Measurements from ENCODE around the gene KCNIP4. TPM values are rescaled to one million over a fixed set of nuclear protein-coding genes. Genes with fewer than 3 reads are reported as not detected.

Gene KCNIP4
- total and polyA plus RNA-seq, 2 of the 4 experiments (the other 2 are of a cell fraction): not detected

GRCh38 chr4:20813700-20814099 lies 1134.9 kb downstream of the KCNIP4 start:
- in situ Hi-C loops (cut with MboI; ENCODE audit: low sequenced_read_pairs): no loop called here
- DNase-seq: no peak
- no TSS peak for BruUV-seq (replicated peaks)

More at GRCh38 chr4:20813700-20814099, 1134.9 kb downstream of the KCNIP4 start:
- Histone ChIP-seq H4K8ac (ENCODE audit: low read depth in 2 of 2, low read length in 2 of 2) (no peak overlapping the region), H3K4me2 (ENCODE audit: low read depth, low read length) (no peak overlapping the region), H2AK5ac (ENCODE audit: low read depth, low read length) (no peak overlapping the region), H2AK9ac (replicated peaks; ENCODE audit: low read depth, low read length, poor library complexity) (no peak overlapping the region), H3K23ac (ENCODE audit: low read depth, low read length) (no peak overlapping the region), H3K36me3 (ENCODE audit: control insufficient read depth, insufficient read depth, low read length) (no peaks in the 10 kb centered on the region), H3K9me1 (ENCODE audit: insufficient read depth, low read length) (no peaks in the 10 kb centered on the region), H3K4me3 (ENCODE audit: insufficient read depth, low read depth, low read length) (no peak overlapping the region), H3K9ac (ENCODE audit: low read depth, low read length) (no peak overlapping the region), H3K14ac (replicated peaks; ENCODE audit: low read depth, low read length) (no peak overlapping the region), H3K79me1 (ENCODE audit: low read depth in 1 of 2, low read length in 2 of 2) (no peaks in the 10 kb centered on the region), H3K4ac (ENCODE audit: low read depth, low read length) (no peak overlapping the region), H3K9me3 (ENCODE audit: control insufficient read depth, insufficient read depth, low read length) (no peaks in the 10 kb centered on the region; the same call in 1 of the 2 replicates), H2BK5ac (ENCODE audit: low read depth, low read length, poor library complexity, severe bottlenecking) (no peak overlapping the region), H3K27ac (ENCODE audit: insufficient read depth, low read length) (no peak overlapping the region), H3K4me1 (ENCODE audit: control insufficient read depth, insufficient read depth, low read length) (no peaks in the 10 kb centered on the region), H4K20me1 (ENCODE audit: insufficient read depth, low read length) (no peaks in the 10 kb centered on the region), H3K18ac (ENCODE audit: low read depth, low read length) (no peak overlapping the region), H2BK120ac (ENCODE audit: low read depth, low read length) (no peak overlapping the region), H2BK20ac (ENCODE audit: low read depth, low read length) (no peak overlapping the region), H2AFZ (replicated peaks; ENCODE audit: low read length, poor library complexity) (no peak overlapping the region), H4K91ac (ENCODE audit: insufficient read depth, low read depth, low read length) (no peak overlapping the region), H3K27me3 (ENCODE audit: control insufficient read depth, insufficient read depth, low read length) (no peaks in the 10 kb centered on the region), H3K56ac (ENCODE audit: extremely low read depth, insufficient read depth, low read length) (no peak overlapping the region), H4K5ac (ENCODE audit: low read depth, low read length) (no peak overlapping the region), H2BK15ac (ENCODE audit: low read depth, low read length) (no peak overlapping the region)
- intact Hi-C loops (cut with micrococcal nuclease) (no loop called here), dilution Hi-C loops (cut with HindIII; ENCODE audit: low sequenced_read_pairs, unreplicated experiment) (no loop called here)
- ATAC-seq (ENCODE audit: low read depth): no peak
- ChIA-PET CTCF (no interaction called here), POLR2A (ENCODE audit: unreplicated experiment) (no interaction called here)
- no peak for TF ChIP-seq MAFK (IDR thresholded peaks at IDR 0.05; ENCODE audit: low read depth, low read length)
- no peak for TF ChIP-seq NFE2L2 (IDR thresholded peaks at IDR 0.05; ENCODE audit: low read depth, low read length)
- TF ChIP-seq MXI1 (IDR thresholded peaks at IDR 0.05; ENCODE audit: borderline replicate concordance, low read depth, low read length): no peak
- no peak for TF ChIP-seq MAZ (IDR thresholded peaks at IDR 0.05; ENCODE audit: borderline replicate concordance, low read depth, low read length)
- no peak for TF ChIP-seq ELK1 (IDR thresholded peaks at IDR 0.05; ENCODE audit: borderline replicate concordance, low read depth, low read length)
- TF ChIP-seq RAD21 (IDR thresholded peaks at IDR 0.05; ENCODE audit: low read length): no peak
- TF ChIP-seq CHD1 (IDR thresholded peaks at IDR 0.05; ENCODE audit: low read depth, low read length): no peak
- TF ChIP-seq SMC3 (IDR thresholded peaks at IDR 0.05; ENCODE audit: low read depth, low read length): no peak
- no peak for TF ChIP-seq RFX5 (IDR thresholded peaks at IDR 0.05; ENCODE audit: low read depth, low read length)
- TF ChIP-seq CTCF (conservative IDR thresholded peaks at IDR 0.05; ENCODE audit: low read depth, low read length): no peak
- TF ChIP-seq POLR2A (IDR thresholded peaks at IDR 0.05; ENCODE audit: low read depth, low read length): no peak
- no peak for TF ChIP-seq FOS (IDR thresholded peaks at IDR 0.05; ENCODE audit: low read depth, low read length)
- no CpG with 5 or more reads among the region's 1 CpG for WGBS, 2 experiments (ENCODE audit: extremely low coverage in 2 of 2, insufficient read length in 1 of 2)
